ENCODE results near the gene FOXN3.

FOXN3 gene

GRCh38 chr14:89324501-89325298, 92.3 kb downstream of the FOXN3 start:
- Histone ChIP-seq H3K36me3 (ENCODE audit: control insufficient read depth, insufficient read depth, low read length) (no peaks in the 10 kb centered on the region), H3K4me1 (ENCODE audit: control insufficient read depth, insufficient read depth, low read length) (no peaks in the 10 kb centered on the region), H3K27me3 (ENCODE audit: control insufficient read depth, insufficient read depth, low read length, poor library complexity, severe bottlenecking) (no peaks in the 10 kb centered on the region), H3K9me3 (ENCODE audit: control insufficient read depth, low read length) (peaks cover under 1% of the 10 kb centered on the region), H3K27ac (ENCODE audit: insufficient read depth, low read depth, low read length, poor library complexity, severe bottlenecking) (no peak overlapping the region), H3K4me3 (ENCODE audit: insufficient read depth, low read depth, low read length) (no peak overlapping the region)
- 94 to 95% methylated on average over 8 of the region's 9 CpGs for WGBS, 2 experiments

- H3K27ac ChIP-seq (ENCODE audit: insufficient read depth, low read depth, low read length, poor library complexity, severe bottlenecking), result no peak overlapping the region
- WGBS, 2 experiments, result 87 to 89% methylated on average over 6 of the region's 6 CpGs
- H3K4me3 ChIP-seq (ENCODE audit: insufficient read depth, low read depth, low read length), result no peak overlapping the region
- H3K4me1 ChIP-seq (ENCODE audit: control insufficient read depth, insufficient read depth, low read length), result no peaks in the 10 kb centered on the region
- H3K36me3 ChIP-seq (ENCODE audit: control insufficient read depth, insufficient read depth, low read length), result no peaks in the 10 kb centered on the region
- H3K9me3 ChIP-seq (ENCODE audit: control insufficient read depth, low read length), result peaks cover 2% of the 10 kb centered on the region
- H3K27me3 ChIP-seq (ENCODE audit: control insufficient read depth, insufficient read depth, low read length, poor library complexity, severe bottlenecking), result no peaks in the 10 kb centered on the region
These were observed 96.5 kb downstream of the FOXN3 start for GRCh38 chr14:89320381-89321000.

GRCh38 chr14:89319687-89320086, 97.3 kb downstream of the FOXN3 start:
- no peak overlapping the region for H3K4me3 ChIP-seq (ENCODE audit: insufficient read depth, low read depth, low read length)
- H3K36me3 ChIP-seq (ENCODE audit: control insufficient read depth, insufficient read depth, low read length), result no peaks in the 10 kb centered on the region
- no peaks in the 10 kb centered on the region for H3K27me3 ChIP-seq (ENCODE audit: control insufficient read depth, insufficient read depth, low read length, poor library complexity, severe bottlenecking)
- H3K9me3 ChIP-seq (ENCODE audit: control insufficient read depth, low read length), result peaks cover 2% of the 10 kb centered on the region
- WGBS, 2 experiments, result 96 to 98% methylated on average over 4 of the region's 4 CpGs
- H3K27ac ChIP-seq (ENCODE audit: insufficient read depth, low read depth, low read length, poor library complexity, severe bottlenecking), result no peak overlapping the region
- H3K4me1 ChIP-seq (ENCODE audit: control insufficient read depth, insufficient read depth, low read length), result no peaks in the 10 kb centered on the region

- WGBS, 2 experiments, result 86 to 95% methylated on average over 4 of the region's 4 CpGs
- Histone ChIP-seq H3K27ac (ENCODE audit: insufficient read depth, low read depth, low read length, poor library complexity, severe bottlenecking) (no peak overlapping the region), H3K9me3 (ENCODE audit: control insufficient read depth, low read length) (peaks cover 2% of the 10 kb centered on the region), H3K27me3 (ENCODE audit: control insufficient read depth, insufficient read depth, low read length, poor library complexity, severe bottlenecking) (no peaks in the 10 kb centered on the region), H3K4me3 (ENCODE audit: insufficient read depth, low read depth, low read length) (no peak overlapping the region), H3K4me1 (ENCODE audit: control insufficient read depth, insufficient read depth, low read length) (no peaks in the 10 kb centered on the region), H3K36me3 (ENCODE audit: control insufficient read depth, insufficient read depth, low read length) (no peaks in the 10 kb centered on the region)
These were observed 99.9 kb downstream of the FOXN3 start for GRCh38 chr14:89317051-89317691.

- H3K9me3 ChIP-seq (ENCODE audit: control insufficient read depth, low read length), result peaks cover 2% of the 10 kb centered on the region
- no peaks in the 10 kb centered on the region for H3K36me3 ChIP-seq (ENCODE audit: control insufficient read depth, insufficient read depth, low read length)
- no peaks in the 10 kb centered on the region for H3K27me3 ChIP-seq (ENCODE audit: control insufficient read depth, insufficient read depth, low read length, poor library complexity, severe bottlenecking)
- H3K4me3 ChIP-seq (ENCODE audit: insufficient read depth, low read depth, low read length), result no peak overlapping the region
- H3K4me1 ChIP-seq (ENCODE audit: control insufficient read depth, insufficient read depth, low read length), result no peaks in the 10 kb centered on the region
- no peak overlapping the region for H3K27ac ChIP-seq (ENCODE audit: insufficient read depth, low read depth, low read length, poor library complexity, severe bottlenecking)
- 95% methylated on average over 10 of the region's 10 CpGs for WGBS, 2 experiments
These were observed 101.3 kb downstream of the FOXN3 start for GRCh38 chr14:89315493-89316470.

GRCh38 chr14:89314274-89314673, 102.8 kb downstream of the FOXN3 start:
- H3K36me3 ChIP-seq (ENCODE audit: control insufficient read depth, insufficient read depth, low read length), result no peaks in the 10 kb centered on the region
- no peak overlapping the region for H3K4me3 ChIP-seq (ENCODE audit: insufficient read depth, low read depth, low read length)
- no peaks in the 10 kb centered on the region for H3K4me1 ChIP-seq (ENCODE audit: control insufficient read depth, insufficient read depth, low read length)
- H3K27me3 ChIP-seq (ENCODE audit: control insufficient read depth, insufficient read depth, low read length, poor library complexity, severe bottlenecking), result no peaks in the 10 kb centered on the region
- H3K27ac ChIP-seq (ENCODE audit: insufficient read depth, low read depth, low read length, poor library complexity, severe bottlenecking), result no peak overlapping the region
- WGBS, 2 experiments, result 94 to 95% methylated on average over 1 of the region's 2 CpGs
- H3K9me3 ChIP-seq (ENCODE audit: control insufficient read depth, low read length), result no peaks in the 10 kb centered on the region

- H3K9me3 ChIP-seq (ENCODE audit: control insufficient read depth, low read length), result no peaks in the 10 kb centered on the region
- H3K4me1 ChIP-seq (ENCODE audit: control insufficient read depth, insufficient read depth, low read length), result no peaks in the 10 kb centered on the region
- no peak overlapping the region for H3K27ac ChIP-seq (ENCODE audit: insufficient read depth, low read depth, low read length, poor library complexity, severe bottlenecking)
- H3K4me3 ChIP-seq (ENCODE audit: insufficient read depth, low read depth, low read length), result no peak overlapping the region
- 90 to 96% methylated on average over 5 of the region's 5 CpGs for WGBS, 2 experiments
- H3K36me3 ChIP-seq (ENCODE audit: control insufficient read depth, insufficient read depth, low read length), result no peaks in the 10 kb centered on the region
- no peaks in the 10 kb centered on the region for H3K27me3 ChIP-seq (ENCODE audit: control insufficient read depth, insufficient read depth, low read length, poor library complexity, severe bottlenecking)
These were observed 104.1 kb downstream of the FOXN3 start for GRCh38 chr14:89312932-89313331.

- Histone ChIP-seq H3K4me1 (ENCODE audit: control insufficient read depth, insufficient read depth, low read length) (peaks cover 8% of the 10 kb centered on the region), H3K27ac (ENCODE audit: insufficient read depth, low read depth, low read length, poor library complexity, severe bottlenecking) (no peak overlapping the region), H3K9me3 (ENCODE audit: control insufficient read depth, low read length) (no peaks in the 10 kb centered on the region), H3K36me3 (ENCODE audit: control insufficient read depth, insufficient read depth, low read length) (no peaks in the 10 kb centered on the region), H3K27me3 (ENCODE audit: control insufficient read depth, insufficient read depth, low read length, poor library complexity, severe bottlenecking) (no peaks in the 10 kb centered on the region), H3K4me3 (ENCODE audit: insufficient read depth, low read depth, low read length) (no peak overlapping the region)
- 74 to 83% methylated on average over 9 of the region's 9 CpGs for WGBS, 2 experiments
These were observed 106.8 kb downstream of the FOXN3 start for GRCh38 chr14:89310211-89310610.

GRCh38 chr14:89309670-89310177, 107.3 kb downstream of the FOXN3 start:
- H3K4me1 ChIP-seq (ENCODE audit: control insufficient read depth, insufficient read depth, low read length), result peaks cover 12% of the 10 kb centered on the region
- H3K27me3 ChIP-seq (ENCODE audit: control insufficient read depth, insufficient read depth, low read length, poor library complexity, severe bottlenecking), result no peaks in the 10 kb centered on the region
- 81 to 87% methylated on average over 11 of the region's 11 CpGs for WGBS, 2 experiments
- no peaks in the 10 kb centered on the region for H3K9me3 ChIP-seq (ENCODE audit: control insufficient read depth, low read length)
- H3K36me3 ChIP-seq (ENCODE audit: control insufficient read depth, insufficient read depth, low read length), result no peaks in the 10 kb centered on the region
- no peak overlapping the region for H3K4me3 ChIP-seq (ENCODE audit: insufficient read depth, low read depth, low read length)
- H3K27ac ChIP-seq (ENCODE audit: insufficient read depth, low read depth, low read length, poor library complexity, severe bottlenecking), result no peak overlapping the region

Data from ectodermal cell (in vitro differentiated cells).